ENCODE results near the gene ZNF385A. TPM values are rescaled to one million over a fixed set of nuclear protein-coding genes. Genes with fewer than 3 reads are reported as not detected.

ZNF385A gene
- total and polyA plus RNA-seq, 9 of the 15 experiments (the other 6 are each of a cell fraction or from before 2014, with no cell fraction given) = 1.0 to 111 (median 7.7) TPM

GRCh38 chr12:54394986-54395385 lies 10.5 kb upstream of the ZNF385A start:
- 92% methylated on average over 1 of the region's 1 CpG for WGBS (ENCODE audit: insufficient coverage, low coverage, missing lambda C conversion rate)
- TF ChIP-seq PCBP2 (IDR thresholded peaks at IDR 0.05; ENCODE audit: low read depth, low read length, poor library complexity, severe bottlenecking) (no peak), SUPT5H (IDR thresholded peaks at IDR 0.05) (0 out of 2 replicates have a peak, but pooled peaks have one; percentile 10), ZBTB1 (CRISPR knock-in tag; IDR thresholded peaks at IDR 0.05; ENCODE audit: borderline replicate concordance, low read depth) (no peak)
- in situ Hi-C loops (cut with MboI) = loop anchor here (10.0 kb wide), 1 partner anchor 50 kb away; no protein-coding TSS in a partner anchor
- BruUV-seq (replicated peaks) = no TSS peak
- peaks cover 3% of the 10 kb centered on the region for H3K9me1 ChIP-seq (ENCODE audit: control insufficient read depth, insufficient read depth, low read length)
- H2AFZ ChIP-seq (ENCODE audit: low read depth, low read length) = no peak overlapping the region
- H3K4me1 ChIP-seq (replicated peaks in 1 of 2; ENCODE audit: control insufficient read depth in 2 of 2, insufficient read depth in 2 of 2, low read length in 2 of 2) = peaks cover 27 to 30% of the 10 kb centered on the region in 2 experiments; a peak in 4 of 5 replicates
- peaks cover 41% of the 10 kb centered on the region for H3K79me2 ChIP-seq (ENCODE audit: control insufficient read depth, insufficient read depth, low read length)
- intact Hi-C loops (cut with micrococcal nuclease) = loop anchor here (1.0 kb wide), 3 partner anchors 16 to 44 kb away; no protein-coding TSS in a partner anchor
- ATAC-seq = no peak
- no peaks in the 10 kb centered on the region for H3K9me3 ChIP-seq (replicated peaks; ENCODE audit: control insufficient read depth, insufficient read depth, low read depth, low read length)
- H3K27ac ChIP-seq (ENCODE audit: extremely low read depth, low read depth, low read length) = no peak overlapping the region
- FAIRE-seq = no peak
- H3K9ac ChIP-seq (ENCODE audit: insufficient read depth in 1 of 2, low read depth in 2 of 2, low read length in 2 of 2) = no peak overlapping the region
- no peaks in the 10 kb centered on the region for H3K27me3 ChIP-seq (ENCODE audit: control insufficient read depth in 2 of 2, insufficient read depth in 2 of 2, low read length in 2 of 2)
- DNase-seq (ENCODE audit: extremely low read depth in 1 of 4, low spot score in 3 of 4) = no peak
- ChIA-PET POLR2A (interaction anchor here (0.5 to 3.1 kb wide), 4 partner anchors 16 to 176 kb away, joined by 3 to 13 read pairs (median 3); no protein-coding TSS in a partner anchor), CTCF (ENCODE audit: low intra/inter-chr PET ratio) (interaction anchor here (1.2 to 1.3 kb wide), 2 partner anchors 16 to 178 kb away, joined by 3 to 9 read pairs; no protein-coding TSS in a partner anchor)
- H3K4me2 ChIP-seq (ENCODE audit: insufficient read depth, low read length) = no peak overlapping the region
- H4K20me1 ChIP-seq (replicated peaks; ENCODE audit: control insufficient read depth, insufficient read depth, low read length) = no peaks in the 10 kb centered on the region; the same call in 1 of the 2 replicates
- H3K36me3 ChIP-seq (ENCODE audit: control insufficient read depth, insufficient read depth, low read length) = peaks cover 60% of the 10 kb centered on the region
- H3K4me3 ChIP-seq = no peak overlapping the region

- peak; percentile 60 to 87 (median 64) for DNase-seq (ENCODE audit: extremely low read depth in 1 of 4, low spot score in 3 of 4)
- in situ Hi-C loops (cut with MboI) (loop anchor here (10.0 kb wide), 1 partner anchor 51 kb away; no protein-coding TSS in a partner anchor), intact Hi-C loops (cut with micrococcal nuclease) (loop anchor here (1.0 kb wide), 3 partner anchors 15 to 45 kb away; no protein-coding TSS in a partner anchor)
- FAIRE-seq = peak; percentile 85
- Histone ChIP-seq H3K36me3 (ENCODE audit: control insufficient read depth, insufficient read depth, low read length) (peaks cover 60% of the 10 kb centered on the region; the same call in 2 of the 3 replicates), H3K27ac (ENCODE audit: extremely low read depth, low read depth, low read length) (peak overlapping the region; percentile 65; the same call in 1 of the 3 replicates), H3K9me3 (replicated peaks; ENCODE audit: control insufficient read depth, insufficient read depth, low read depth, low read length) (no peaks in the 10 kb centered on the region), H4K20me1 (replicated peaks; ENCODE audit: control insufficient read depth, insufficient read depth, low read length) (no peaks in the 10 kb centered on the region; the same call in 1 of the 2 replicates), H2AFZ (ENCODE audit: low read depth, low read length) (no peak overlapping the region), H3K4me3 (no peak overlapping the region), H3K4me2 (ENCODE audit: insufficient read depth, low read length) (peak overlapping the region; percentile 59; the same call in 1 of the 2 replicates), H3K79me2 (ENCODE audit: control insufficient read depth, insufficient read depth, low read length) (peaks cover 48% of the 10 kb centered on the region), H3K4me1 (replicated peaks in 1 of 2; ENCODE audit: control insufficient read depth in 2 of 2, insufficient read depth in 2 of 2, low read length in 2 of 2) (peaks cover 34 to 37% of the 10 kb centered on the region in 2 experiments; a peak in 4 of 5 replicates), H3K9ac (ENCODE audit: insufficient read depth in 1 of 2, low read depth in 2 of 2, low read length in 2 of 2) (no peak overlapping the region), H3K27me3 (ENCODE audit: control insufficient read depth in 2 of 2, insufficient read depth in 2 of 2, low read length in 2 of 2) (no peaks in the 10 kb centered on the region), H3K9me1 (ENCODE audit: control insufficient read depth, insufficient read depth, low read length) (peaks cover 3% of the 10 kb centered on the region)
- BruUV-seq (replicated peaks) = no TSS peak
- ChIA-PET CTCF (ENCODE audit: low intra/inter-chr PET ratio) (interaction anchor here (0.6 to 1.3 kb wide), 3 partner anchors 15 to 794 kb away, joined by 3 to 9 read pairs (median 3); no protein-coding TSS in a partner anchor), POLR2A (interaction anchor here (0.7 to 1.9 kb wide), 7 partner anchors 10 to 98 kb away, joined by 3 to 5 read pairs (median 4); partner anchors contain the start of gene ZNF385A)
- ATAC-seq = peak; percentile 60
- WGBS (ENCODE audit: insufficient coverage, low coverage, missing lambda C conversion rate) = 7% methylated on average over 4 of the region's 4 CpGs
- peak; percentile 23; the same call in 1 of the 2 replicates for TF ChIP-seq TOE1 (IDR thresholded peaks at IDR 0.05; ENCODE audit: borderline replicate concordance)
- TF ChIP-seq TOE1 (CRISPR knock-in tag; IDR thresholded peaks at IDR 0.05; ENCODE audit: borderline replicate concordance, low read depth) = no peak
- 0 out of 2 replicates have a peak, but pooled peaks have one; percentile 26 for TF ChIP-seq HMBOX1 (IDR thresholded peaks at IDR 0.05)
- no peak for TF ChIP-seq LARP7 (IDR thresholded peaks at IDR 0.05)
- peak; percentile 71 for TF ChIP-seq HDAC2 (IDR thresholded peaks at IDR 0.05)
- TF ChIP-seq ARID3A (IDR thresholded peaks at IDR 0.05; ENCODE audit: borderline replicate concordance, low read depth, low read length) = no peak
- 0 out of 2 replicates have a peak, but pooled peaks have one; percentile 8 for TF ChIP-seq ARID1B (IDR thresholded peaks at IDR 0.05)
- TF ChIP-seq TRIM28 (IDR thresholded peaks at IDR 0.05) = peak; percentile 95
- no peak for TF ChIP-seq RBM15 (IDR thresholded peaks at IDR 0.05; ENCODE audit: insufficient read depth, low read length)
Measured at GRCh38 chr12:54394281-54394719, 9.8 kb upstream of the ZNF385A start.
